ENCODE measurements around the gene FALEC. TPM values are rescaled to one million over a fixed set of nuclear protein-coding genes. Genes with fewer than 3 reads are reported as not detected.

Gene FALEC
- total and polyA plus RNA-seq, 2 experiments from 2014 or later: 1.7 TPM; not detected in 1

DNA sequence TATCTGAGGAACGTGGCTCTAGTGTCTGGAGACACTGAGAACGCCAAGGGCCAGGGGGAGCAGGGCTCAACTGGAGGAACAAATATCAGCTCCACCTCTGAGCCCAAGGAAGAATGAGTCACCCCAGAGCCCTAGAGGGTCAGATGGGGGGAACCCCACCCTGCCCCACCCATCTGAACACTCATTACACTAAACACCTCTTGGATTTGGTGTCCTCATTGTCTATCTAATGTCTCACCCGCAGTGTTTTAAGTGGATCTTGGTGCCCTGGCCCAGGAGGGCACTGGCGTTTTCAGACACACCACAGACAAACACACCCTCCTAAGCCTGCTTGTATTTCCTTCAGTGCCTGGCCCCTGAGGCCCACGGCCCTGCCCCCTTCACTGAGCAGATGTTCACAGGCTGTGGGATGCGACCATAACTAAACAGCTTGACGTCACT lies 2.2 kb upstream of the FALEC start (continued):
- TF ChIP-seq, protein P1, sequence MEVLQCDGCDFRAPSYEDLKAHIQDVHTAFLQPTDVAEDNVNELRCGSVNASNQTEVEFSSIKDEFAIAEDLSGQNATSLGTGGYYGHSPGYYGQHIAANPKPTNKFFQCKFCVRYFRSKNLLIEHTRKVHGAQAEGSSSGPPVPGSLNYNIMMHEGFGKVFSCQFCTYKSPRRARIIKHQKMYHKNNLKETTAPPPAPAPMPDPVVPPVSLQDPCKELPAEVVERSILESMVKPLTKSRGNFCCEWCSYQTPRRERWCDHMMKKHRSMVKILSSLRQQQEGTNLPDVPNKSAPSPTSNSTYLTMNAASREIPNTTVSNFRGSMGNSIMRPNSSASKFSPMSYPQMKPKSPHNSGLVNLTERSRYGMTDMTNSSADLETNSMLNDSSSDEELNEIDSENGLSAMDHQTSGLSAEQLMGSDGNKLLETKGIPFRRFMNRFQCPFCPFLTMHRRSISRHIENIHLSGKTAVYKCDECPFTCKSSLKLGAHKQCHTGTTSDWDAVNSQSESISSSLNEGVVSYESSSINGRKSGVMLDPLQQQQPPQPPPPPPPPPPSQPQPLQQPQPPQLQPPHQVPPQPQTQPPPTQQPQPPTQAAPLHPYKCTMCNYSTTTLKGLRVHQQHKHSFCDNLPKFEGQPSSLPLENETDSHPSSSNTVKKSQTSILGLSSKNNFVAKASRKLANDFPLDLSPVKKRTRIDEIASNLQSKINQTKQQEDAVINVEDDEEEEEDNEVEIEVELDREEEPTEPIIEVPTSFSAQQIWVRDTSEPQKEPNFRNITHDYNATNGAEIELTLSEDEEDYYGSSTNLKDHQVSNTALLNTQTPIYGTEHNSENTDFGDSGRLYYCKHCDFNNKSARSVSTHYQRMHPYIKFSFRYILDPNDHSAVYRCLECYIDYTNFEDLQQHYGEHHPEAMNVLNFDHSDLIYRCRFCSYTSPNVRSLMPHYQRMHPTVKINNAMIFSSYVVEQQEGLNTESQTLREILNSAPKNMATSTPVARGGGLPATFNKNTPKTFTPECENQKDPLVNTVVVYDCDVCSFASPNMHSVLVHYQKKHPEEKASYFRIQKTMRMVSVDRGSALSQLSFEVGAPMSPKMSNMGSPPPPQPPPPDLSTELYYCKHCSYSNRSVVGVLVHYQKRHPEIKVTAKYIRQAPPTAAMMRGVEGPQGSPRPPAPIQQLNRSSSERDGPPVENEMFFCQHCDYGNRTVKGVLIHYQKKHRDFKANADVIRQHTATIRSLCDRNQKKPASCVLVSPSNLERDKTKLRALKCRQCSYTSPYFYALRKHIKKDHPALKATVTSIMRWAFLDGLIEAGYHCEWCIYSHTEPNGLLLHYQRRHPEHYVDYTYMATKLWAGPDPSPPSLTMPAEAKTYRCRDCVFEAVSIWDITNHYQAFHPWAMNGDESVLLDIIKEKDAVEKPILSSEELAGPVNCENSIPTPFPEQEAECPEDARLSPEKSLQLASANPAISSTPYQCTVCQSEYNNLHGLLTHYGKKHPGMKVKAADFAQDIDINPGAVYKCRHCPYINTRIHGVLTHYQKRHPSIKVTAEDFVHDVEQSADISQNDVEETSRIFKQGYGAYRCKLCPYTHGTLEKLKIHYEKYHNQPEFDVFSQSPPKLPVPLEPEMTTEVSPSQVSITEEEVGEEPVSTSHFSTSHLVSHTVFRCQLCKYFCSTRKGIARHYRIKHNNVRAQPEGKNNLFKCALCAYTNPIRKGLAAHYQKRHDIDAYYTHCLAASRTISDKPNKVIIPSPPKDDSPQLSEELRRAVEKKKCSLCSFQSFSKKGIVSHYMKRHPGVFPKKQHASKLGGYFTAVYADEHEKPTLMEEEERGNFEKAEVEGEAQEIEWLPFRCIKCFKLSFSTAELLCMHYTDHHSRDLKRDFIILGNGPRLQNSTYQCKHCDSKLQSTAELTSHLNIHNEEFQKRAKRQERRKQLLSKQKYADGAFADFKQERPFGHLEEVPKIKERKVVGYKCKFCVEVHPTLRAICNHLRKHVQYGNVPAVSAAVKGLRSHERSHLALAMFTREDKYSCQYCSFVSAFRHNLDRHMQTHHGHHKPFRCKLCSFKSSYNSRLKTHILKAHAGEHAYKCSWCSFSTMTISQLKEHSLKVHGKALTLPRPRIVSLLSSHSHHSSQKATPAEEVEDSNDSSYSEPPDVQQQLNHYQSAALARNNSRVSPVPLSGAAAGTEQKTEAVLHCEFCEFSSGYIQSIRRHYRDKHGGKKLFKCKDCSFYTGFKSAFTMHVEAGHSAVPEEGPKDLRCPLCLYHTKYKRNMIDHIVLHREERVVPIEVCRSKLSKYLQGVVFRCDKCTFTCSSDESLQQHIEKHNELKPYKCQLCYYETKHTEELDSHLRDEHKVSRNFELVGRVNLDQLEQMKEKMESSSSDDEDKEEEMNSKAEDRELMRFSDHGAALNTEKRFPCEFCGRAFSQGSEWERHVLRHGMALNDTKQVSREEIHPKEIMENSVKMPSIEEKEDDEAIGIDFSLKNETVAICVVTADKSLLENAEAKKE (CRISPR knock-in tag; IDR thresholded peaks at IDR 0.05): no peak
- TF ChIP-seq STAT1 (IDR thresholded peaks at IDR 0.05; ENCODE audit: unreplicated experiment) (no peak), EZH2 (IDR thresholded peaks at IDR 0.05; ENCODE audit: low read depth, unreplicated experiment) (no peak), NANOG (IDR thresholded peaks at IDR 0.05; ENCODE audit: borderline replicate concordance) (no peak), ZNF331 (CRISPR knock-in tag; IDR thresholded peaks at IDR 0.05; ENCODE audit: low read depth) (no peak)

DNA sequence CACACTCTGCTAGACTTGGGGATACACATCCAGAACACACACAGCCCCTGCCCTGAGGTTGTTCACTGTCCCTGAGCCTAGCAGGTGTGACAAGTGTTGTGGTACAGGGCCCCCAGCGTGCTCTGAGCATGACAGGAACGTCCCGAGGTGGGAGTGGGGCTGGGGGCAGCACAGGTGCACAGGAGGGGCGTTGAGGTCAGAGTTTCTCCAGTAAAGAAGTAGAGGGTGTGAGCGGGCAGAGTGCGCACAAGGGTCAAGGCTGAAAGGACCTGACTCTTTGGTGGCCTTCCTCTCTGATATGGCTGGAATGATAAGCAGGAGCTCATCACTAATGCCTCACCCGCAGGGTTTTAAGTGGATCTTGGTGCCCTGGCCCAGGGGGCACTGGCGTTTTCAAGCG lies 1.3 kb upstream of the FALEC start:
- Histone ChIP-seq H3K4me3 (peak overlapping the region; percentile 81; the same call in 1 of the 2 replicates), H4K20me1 (replicated peaks; ENCODE audit: insufficient read depth) (no peaks in the 10 kb centered on the region), H3K27ac (ENCODE audit: low read depth) (no peak overlapping the region), H3K79me2 (replicated peaks; ENCODE audit: insufficient read depth) (no peaks in the 10 kb centered on the region), H3K9me2 (ENCODE audit: insufficient read depth) (no peaks in the 10 kb centered on the region), H3K4me2 (no peak overlapping the region), H3K36me3 (ENCODE audit: insufficient read depth) (no peaks in the 10 kb centered on the region), H3K27me3 (ENCODE audit: insufficient read depth) (no peaks in the 10 kb centered on the region), H3F3A (replicated peaks; ENCODE audit: low read depth) (0 out of 2 replicates have a peak, but pooled peaks cover 17% of the 10 kb centered on the region), H2AFZ (no peak overlapping the region), H3K4me1 (ENCODE audit: insufficient read depth) (peaks cover 7% of the 10 kb centered on the region; the same call in 1 of the 2 replicates)
- Mint-ChIP-seq H3K36me3 (ENCODE audit: low read depth) (peaks cover 6% of the 10 kb centered on the region; the same call in 1 of the 3 replicates), H3K9me3 (no peaks in the 10 kb centered on the region; the same call in 2 of the 3 replicates), H3K27ac (no peak overlapping the region; the same call in 1 of the 2 replicates), H3K27me3 (ENCODE audit: insufficient read depth, low read depth, poor library complexity) (peaks cover 27% of the 10 kb centered on the region), H3K4me3 (peak overlapping the region; percentile 91), H3K4me1 (peaks cover 8% of the 10 kb centered on the region)
- no peak for DNase-seq (ENCODE audit: low spot score)
- ATAC-seq: no peak
- TF ChIP-seq ZNF114 (CRISPR knock-in tag; IDR thresholded peaks at IDR 0.05) (no peak), EZH2 (IDR thresholded peaks at IDR 0.05; ENCODE audit: low read depth, unreplicated experiment) (no peak), CREB1 (CRISPR knock-in tag; IDR thresholded peaks at IDR 0.05; ENCODE audit: low read depth) (no peak), POLR2AphosphoS5 (IDR thresholded peaks at IDR 0.05; ENCODE audit: low read depth) (no peak)
- TF ChIP-seq, protein P2, sequence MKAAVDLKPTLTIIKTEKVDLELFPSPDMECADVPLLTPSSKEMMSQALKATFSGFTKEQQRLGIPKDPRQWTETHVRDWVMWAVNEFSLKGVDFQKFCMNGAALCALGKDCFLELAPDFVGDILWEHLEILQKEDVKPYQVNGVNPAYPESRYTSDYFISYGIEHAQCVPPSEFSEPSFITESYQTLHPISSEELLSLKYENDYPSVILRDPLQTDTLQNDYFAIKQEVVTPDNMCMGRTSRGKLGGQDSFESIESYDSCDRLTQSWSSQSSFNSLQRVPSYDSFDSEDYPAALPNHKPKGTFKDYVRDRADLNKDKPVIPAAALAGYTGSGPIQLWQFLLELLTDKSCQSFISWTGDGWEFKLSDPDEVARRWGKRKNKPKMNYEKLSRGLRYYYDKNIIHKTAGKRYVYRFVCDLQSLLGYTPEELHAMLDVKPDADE (IDR thresholded peaks at IDR 0.05): no peak
- TF ChIP-seq, protein P3, sequence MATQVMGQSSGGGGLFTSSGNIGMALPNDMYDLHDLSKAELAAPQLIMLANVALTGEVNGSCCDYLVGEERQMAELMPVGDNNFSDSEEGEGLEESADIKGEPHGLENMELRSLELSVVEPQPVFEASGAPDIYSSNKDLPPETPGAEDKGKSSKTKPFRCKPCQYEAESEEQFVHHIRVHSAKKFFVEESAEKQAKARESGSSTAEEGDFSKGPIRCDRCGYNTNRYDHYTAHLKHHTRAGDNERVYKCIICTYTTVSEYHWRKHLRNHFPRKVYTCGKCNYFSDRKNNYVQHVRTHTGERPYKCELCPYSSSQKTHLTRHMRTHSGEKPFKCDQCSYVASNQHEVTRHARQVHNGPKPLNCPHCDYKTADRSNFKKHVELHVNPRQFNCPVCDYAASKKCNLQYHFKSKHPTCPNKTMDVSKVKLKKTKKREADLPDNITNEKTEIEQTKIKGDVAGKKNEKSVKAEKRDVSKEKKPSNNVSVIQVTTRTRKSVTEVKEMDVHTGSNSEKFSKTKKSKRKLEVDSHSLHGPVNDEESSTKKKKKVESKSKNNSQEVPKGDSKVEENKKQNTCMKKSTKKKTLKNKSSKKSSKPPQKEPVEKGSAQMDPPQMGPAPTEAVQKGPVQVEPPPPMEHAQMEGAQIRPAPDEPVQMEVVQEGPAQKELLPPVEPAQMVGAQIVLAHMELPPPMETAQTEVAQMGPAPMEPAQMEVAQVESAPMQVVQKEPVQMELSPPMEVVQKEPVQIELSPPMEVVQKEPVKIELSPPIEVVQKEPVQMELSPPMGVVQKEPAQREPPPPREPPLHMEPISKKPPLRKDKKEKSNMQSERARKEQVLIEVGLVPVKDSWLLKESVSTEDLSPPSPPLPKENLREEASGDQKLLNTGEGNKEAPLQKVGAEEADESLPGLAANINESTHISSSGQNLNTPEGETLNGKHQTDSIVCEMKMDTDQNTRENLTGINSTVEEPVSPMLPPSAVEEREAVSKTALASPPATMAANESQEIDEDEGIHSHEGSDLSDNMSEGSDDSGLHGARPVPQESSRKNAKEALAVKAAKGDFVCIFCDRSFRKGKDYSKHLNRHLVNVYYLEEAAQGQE (IDR thresholded peaks at IDR 0.05; ENCODE audit: unreplicated experiment): no peak

Data from GM23338 (cell line).